IMR-90 (cell line): ENCODE data around the gene PDLIM5. TPM values are rescaled to one million over a fixed set of nuclear protein-coding genes. Genes with fewer than 3 reads are reported as not detected.
A peak's percentile ranks its signal among the peaks of the same experiment; 100 is the strongest.

Experiments used
- ATAC-seq: fragments of 200-7000 bp; cut with Tn5 transposase; 2 replicates; pipeline ENCODE4 v1.9.1; 2020; ENCODE audit warnings: low read depth, mild to moderate bottlenecking, moderate library complexity
- BruUV-seq: library from RNA; stranded (reverse); fragments of 400-500 nt; replicated peaks from 2 replicates; lab custom pipeline; 2021; lab: Mats Ljungman, UMichigan
- CTCF ChIA-PET: fragments of 300-600 bp; formaldehyde crosslinking; extraction: SDS; loops from one replicate; lab custom pipeline; 2021; ENCODE audit warnings: antibody characterized with exemption; lab: Yijun Ruan, JAX
- POLR2A ChIA-PET: fragments of 300-600 bp; sonication (Branson Sonifier 250); formaldehyde crosslinking; loops from one replicate; lab custom pipeline; 2022; ENCODE audit warnings: antibody characterized with exemption; ENCODE audit not compliant: unreplicated experiment; lab: Charles Lee
- DNase-seq: peaks from one replicate; pipeline ENCODE4 v3.0.0; 2013
- H2AFZ ChIP-seq: replicated peaks from 2 replicates; pipeline ENCODE3; 2013; ENCODE audit warnings: low read length, mild to moderate bottlenecking; ENCODE audit not compliant: poor library complexity
- H2AK5ac ChIP-seq: 2 replicates; pipeline ENCODE4 v1.6.1; 2013; ENCODE audit warnings: low read depth, low read length, inconsistent platforms
- H2AK9ac ChIP-seq: replicated peaks from 2 replicates; pipeline ENCODE3; 2013; ENCODE audit warnings: mild to moderate bottlenecking, low read depth, low read length, moderate library complexity; ENCODE audit not compliant: poor library complexity
- H2BK120ac ChIP-seq: 2 replicates; pipeline ENCODE4 v1.6.1; 2013; ENCODE audit warnings: low read depth, low read length, inconsistent platforms
- H2BK15ac ChIP-seq: 3 replicates; pipeline ENCODE4 v1.6.1; 2013; ENCODE audit warnings: low read depth, low read length, inconsistent platforms
- H2BK20ac ChIP-seq: 2 replicates; pipeline ENCODE4 v1.6.1; 2013; ENCODE audit warnings: low read depth, mild to moderate bottlenecking, inconsistent platforms, low read length, moderate library complexity
- H2BK5ac ChIP-seq: 2 replicates; pipeline ENCODE4 v1.6.1; 2013; ENCODE audit warnings: mild to moderate bottlenecking, low read depth, low read length, inconsistent platforms; ENCODE audit not compliant: poor library complexity, severe bottlenecking
- H3K14ac ChIP-seq: replicated peaks from 2 replicates; pipeline ENCODE4 v1.6.1; 2013; ENCODE audit warnings: low read depth, low read length, inconsistent platforms
- H3K18ac ChIP-seq: 2 replicates; pipeline ENCODE4 v1.6.1; 2013; ENCODE audit warnings: low read depth, low read length, control low read depth
- H3K23ac ChIP-seq: 2 replicates; pipeline ENCODE4 v1.6.1; 2013; ENCODE audit warnings: low read depth, low read length, inconsistent platforms
- H3K27ac ChIP-seq: 2 replicates; pipeline ENCODE4 v1.5.1; 2013; ENCODE audit warnings: mild to moderate bottlenecking, control low read depth, low read length; ENCODE audit not compliant: insufficient read depth
- H3K27me3 ChIP-seq: 2 replicates; pipeline ENCODE4 v1.6.1; 2013; ENCODE audit warnings: low read length; ENCODE audit not compliant: control insufficient read depth, insufficient read depth
- H3K36me3 ChIP-seq: 2 replicates; pipeline ENCODE4 v1.6.1; 2013; ENCODE audit warnings: low read length, mixed read lengths; ENCODE audit not compliant: control insufficient read depth, insufficient read depth
- H3K4ac ChIP-seq: 2 replicates; pipeline ENCODE4 v1.6.1; 2013; ENCODE audit warnings: low read depth, low read length, inconsistent platforms
- H3K4me1 ChIP-seq: 2 replicates; pipeline ENCODE4 v1.6.1; 2013; ENCODE audit warnings: low read length, mixed read lengths; ENCODE audit not compliant: control insufficient read depth, insufficient read depth
- H3K4me2 ChIP-seq: 2 replicates; pipeline ENCODE4 v1.6.1; 2013; ENCODE audit warnings: low read depth, mild to moderate bottlenecking, control low read depth, low read length, moderate library complexity
- H3K4me3 ChIP-seq: 2 replicates; pipeline ENCODE4 v1.5.1; 2013; ENCODE audit warnings: low read depth, mild to moderate bottlenecking, control low read depth, low read length, moderate library complexity; ENCODE audit not compliant: insufficient read depth
- H3K56ac ChIP-seq: 2 replicates; pipeline ENCODE4 v1.6.1; 2013; ENCODE audit warnings: low read length, inconsistent platforms; ENCODE audit not compliant: insufficient read depth; ENCODE audit errors: extremely low read depth
- H3K79me1 ChIP-seq, 2 experiments: 2 replicates each; pipeline ENCODE4 v1.6.1; 2013; ENCODE audit warnings: low read length in 2 of 2, inconsistent platforms in 1 of 2, low read depth in 1 of 2
- H3K9ac ChIP-seq: 2 replicates; pipeline ENCODE4 v1.6.1; 2013; ENCODE audit warnings: low read depth, low read length, control low read depth
- H3K9me1 ChIP-seq: 2 replicates; pipeline ENCODE4 v1.6.1; 2013; ENCODE audit warnings: low read length, inconsistent platforms; ENCODE audit not compliant: insufficient read depth
- H3K9me3 ChIP-seq: 2 replicates; pipeline ENCODE4 v1.6.1; 2013; ENCODE audit warnings: low read length; ENCODE audit not compliant: control insufficient read depth, insufficient read depth
- H4K20me1 ChIP-seq: 2 replicates; pipeline ENCODE4 v1.6.1; 2013; ENCODE audit warnings: low read length, inconsistent platforms; ENCODE audit not compliant: insufficient read depth
- H4K5ac ChIP-seq: 2 replicates; pipeline ENCODE4 v1.6.1; 2013; ENCODE audit warnings: mild to moderate bottlenecking, low read depth, low read length, control low read depth
- H4K8ac ChIP-seq, 2 experiments: 2 replicates each; pipeline ENCODE4 v1.6.1; 2013; ENCODE audit warnings: low read depth in 2 of 2, low read length in 2 of 2, control low read depth in 1 of 2, inconsistent platforms in 1 of 2
- H4K91ac ChIP-seq: 2 replicates; pipeline ENCODE4 v1.6.1; 2013; ENCODE audit warnings: low read depth, low read length, inconsistent platforms; ENCODE audit not compliant: insufficient read depth
- BHLHE40 ChIP-seq: fragments of 150-350 bp; IDR thresholded peaks from 2 replicates; pipeline ENCODE4 v1.6.1; 2016; ENCODE audit warnings: mild to moderate bottlenecking, low read depth, low read length
- CEBPB ChIP-seq: IDR thresholded peaks from 2 replicates; pipeline ENCODE4 v1.6.1; 2012; ENCODE audit warnings: low read depth, low read length, improper control_type of control experiment
- CHD1 ChIP-seq: IDR thresholded peaks from 2 replicates; pipeline ENCODE4 v1.6.1; 2012; ENCODE audit warnings: low read depth, low read length, improper control_type of control experiment
- FOS ChIP-seq: fragments of 150-350 bp; IDR thresholded peaks from 2 replicates; pipeline ENCODE4 v1.6.1; 2016; ENCODE audit warnings: low read depth, low read length
- MAFK ChIP-seq: IDR thresholded peaks from 2 replicates; pipeline ENCODE4 v1.6.1; 2012; ENCODE audit warnings: low read depth, low read length, improper control_type of control experiment
- MXI1 ChIP-seq: IDR thresholded peaks from 2 replicates; pipeline ENCODE4 v1.6.1; 2012; ENCODE audit warnings: low read depth, mild to moderate bottlenecking, low read length, moderate library complexity, borderline replicate concordance
- NFE2L2 ChIP-seq: fragments of 150-350 bp; IDR thresholded peaks from 2 replicates; pipeline ENCODE4 v1.6.1; 2016; ENCODE audit warnings: low read depth, mild to moderate bottlenecking, low read length
- POLR2A ChIP-seq: IDR thresholded peaks from 2 replicates; pipeline ENCODE4 v1.6.1; 2012; ENCODE audit warnings: mild to moderate bottlenecking, low read depth, low read length
- RAD21 ChIP-seq: IDR thresholded peaks from 2 replicates; pipeline ENCODE4 v1.6.1; 2012; ENCODE audit warnings: low read length, improper control_type of control experiment
- RCOR1 ChIP-seq: IDR thresholded peaks from 2 replicates; pipeline ENCODE4 v1.6.1; 2012; ENCODE audit warnings: mild to moderate bottlenecking, low read length, improper control_type of control experiment; ENCODE audit not compliant: insufficient replicate concordance
- RFX5 ChIP-seq: IDR thresholded peaks from 2 replicates; pipeline ENCODE4 v1.8.0; 2012; ENCODE audit warnings: low read depth, mild to moderate bottlenecking, low read length, moderate library complexity
- SMC3 ChIP-seq: fragments of 150-350 bp; IDR thresholded peaks from 2 replicates; pipeline ENCODE4 v1.6.1; 2016; ENCODE audit warnings: low read depth, mild to moderate bottlenecking, antibody characterized with exemption, low read length, moderate library complexity
- WGBS, 2 experiments: methylation state at CpG; one replicate each; pipeline versions ENCODE4 v1.1.5 to v1.1.7; 2013; ENCODE audit warnings: missing lambda C conversion rate in 2 of 2; ENCODE audit not compliant: insufficient read length in 1 of 2; ENCODE audit errors: extremely low coverage in 2 of 2; 5-methylcytosine and 5-hydroxymethylcytosine counted together
- dilution Hi-C: fragments of 300-500 bp; cut with HindIII; formaldehyde crosslinking; loops from one replicate; pipeline ENCODE4 v1.14.3; 2018; ENCODE audit warnings: low sequenced_read_pairs; ENCODE audit not compliant: unreplicated experiment
- in situ Hi-C: fragments of 300-500 bp; cut with MboI; formaldehyde crosslinking; loops from 3 replicates; pipeline ENCODE4 v1.14.3; 2019; ENCODE audit warnings: low sequenced_read_pairs, inconsistent platforms, mixed read lengths
- intact Hi-C: fragments of 100-400 bp; cut with micrococcal nuclease; formaldehyde crosslinking; loops from 2 replicates; pipeline ENCODE4 v1.10.0; 2022
- polyA plus RNA-seq, 3 experiments: library from polyadenylated mRNA; depleted of rRNA; stranded (reverse); fragments of >200 nt; gene quantifications; 2 replicates each; pipeline ENCODE4 v1.2.3, GENCODE V29; 2012; ENCODE audit warnings: low replicate concordance in 1 of 3
- total RNA-seq: library from RNA; depleted of rRNA; stranded (reverse); fragments of >200 nt; gene quantifications from 2 replicates; pipeline ENCODE4 v1.2.3, GENCODE V29; 2012
- TF ChIP-seq, protein P1 (sequence below): fragments of 150-350 bp; IDR thresholded peaks from 2 replicates; pipeline ENCODE4 v1.6.1; 2017; ENCODE audit warnings: mild to moderate bottlenecking, antibody characterized with exemption, low read length, low read depth
- TF ChIP-seq, protein P2 (sequence below): conservative IDR thresholded peaks from 2 replicates; pipeline ENCODE4 v1.5.1; 2012; ENCODE audit warnings: mild to moderate bottlenecking, low read depth, low read length, improper control_type of control experiment
- TF ChIP-seq, protein P3 (sequence below): fragments of 150-350 bp; IDR thresholded peaks from 2 replicates; pipeline ENCODE4 v1.6.1; 2016; ENCODE audit warnings: low read depth, mild to moderate bottlenecking, low read length, moderate library complexity, borderline replicate concordance

Gene PDLIM5
- total and polyA plus RNA-seq, 2 of the 4 experiments (the other 2 are of a cell fraction): 96.5 to 188 TPM

DNA sequence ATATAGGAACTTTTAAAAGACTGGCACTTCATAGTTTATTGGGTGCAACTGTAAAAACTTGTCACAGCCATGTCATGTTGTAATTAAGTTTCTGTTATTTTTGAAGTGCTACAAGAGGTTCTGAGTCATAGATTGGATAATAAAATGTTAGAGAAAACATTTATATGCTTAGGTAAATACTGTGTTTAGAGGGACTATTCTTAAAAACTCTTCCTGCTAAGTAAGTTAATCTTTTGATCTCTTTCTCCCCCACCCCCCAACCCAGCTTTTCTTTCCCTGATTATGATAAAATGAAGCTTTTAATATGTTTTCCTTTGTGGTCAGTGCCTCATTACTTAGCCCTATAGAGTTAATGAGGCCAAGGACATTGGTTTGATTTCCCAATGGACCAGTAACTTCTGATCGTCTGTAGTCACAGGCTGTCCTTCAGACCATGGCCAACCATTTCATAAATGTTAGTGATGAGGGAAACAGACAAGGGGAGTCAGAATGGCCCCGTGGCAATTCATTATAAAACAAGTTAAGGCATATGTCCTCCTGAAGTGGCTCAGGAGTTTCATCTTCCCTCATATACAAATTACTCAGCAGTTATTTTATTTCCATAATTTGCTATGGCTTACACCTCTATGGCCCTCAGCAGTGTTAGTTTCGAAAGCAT is 3.9 kb upstream of the PDLIM5 start:
- Histone ChIP-seq H2AK5ac (0 out of 2 replicates have a peak overlapping the region, but pooled peaks have one; percentile 44), H4K5ac (no peak overlapping the region; the same call in 1 of the 2 replicates), H2BK120ac (no peak overlapping the region), H4K8ac (no peak overlapping the region), H2AK9ac (no peak overlapping the region), H3K18ac (peak overlapping the region; percentile 16; the same call in 1 of the 2 replicates), H3K27ac (no peak overlapping the region), H3K23ac (peak overlapping the region; percentile 24; the same call in 1 of the 2 replicates), H3K4me2 (no peak overlapping the region; the same call in 1 of the 2 replicates), H4K91ac (no peak overlapping the region), H3K27me3 (no peaks in the 10 kb centered on the region), H3K56ac (no peak overlapping the region), H2BK15ac (peak overlapping the region; percentile 61; the same call in 1 of the 3 replicates), H3K4me1 (peaks cover 7% of the 10 kb centered on the region), H3K9ac (no peak overlapping the region), H2BK20ac (peak overlapping the region; percentile 43; the same call in 1 of the 2 replicates), H3K79me1 (peaks cover 0 to 7% of the 10 kb centered on the region in 2 experiments; a peak in 1 of 4 replicates), H3K14ac (peak overlapping the region; percentile 55; the same call in 1 of the 2 replicates), H3K9me1 (peaks cover 4% of the 10 kb centered on the region; the same call in 1 of the 2 replicates), H4K20me1 (no peaks in the 10 kb centered on the region), H3K9me3 (no peaks in the 10 kb centered on the region), H3K4me3 (no peak overlapping the region), H3K4ac (peak overlapping the region; percentile 41; the same call in 1 of the 2 replicates), H2BK5ac (peak overlapping the region; percentile 77), H2AFZ (no peak overlapping the region), H3K36me3 (no peaks in the 10 kb centered on the region)
- DNase-seq (no peak), ATAC-seq (no peak)
- dilution Hi-C loops: no loop called here
- intact Hi-C loops: no loop called here
- CTCF ChIA-PET: interaction anchor here (2.1 kb wide), 1 partner anchor 41 kb away, joined by 4 read pairs; no protein-coding TSS in a partner anchor
- BruUV-seq: no TSS peak
- POLR2A ChIA-PET: no interaction called here
- WGBS, 2 experiments: no CpG with 5 or more reads among the region's 3 CpGs
- in situ Hi-C loops: no loop called here
- TF ChIP-seq, protein P1, sequence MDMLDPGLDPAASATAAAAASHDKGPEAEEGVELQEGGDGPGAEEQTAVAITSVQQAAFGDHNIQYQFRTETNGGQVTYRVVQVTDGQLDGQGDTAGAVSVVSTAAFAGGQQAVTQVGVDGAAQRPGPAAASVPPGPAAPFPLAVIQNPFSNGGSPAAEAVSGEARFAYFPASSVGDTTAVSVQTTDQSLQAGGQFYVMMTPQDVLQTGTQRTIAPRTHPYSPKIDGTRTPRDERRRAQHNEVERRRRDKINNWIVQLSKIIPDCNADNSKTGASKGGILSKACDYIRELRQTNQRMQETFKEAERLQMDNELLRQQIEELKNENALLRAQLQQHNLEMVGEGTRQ: no peak
- TF ChIP-seq, protein P2, sequence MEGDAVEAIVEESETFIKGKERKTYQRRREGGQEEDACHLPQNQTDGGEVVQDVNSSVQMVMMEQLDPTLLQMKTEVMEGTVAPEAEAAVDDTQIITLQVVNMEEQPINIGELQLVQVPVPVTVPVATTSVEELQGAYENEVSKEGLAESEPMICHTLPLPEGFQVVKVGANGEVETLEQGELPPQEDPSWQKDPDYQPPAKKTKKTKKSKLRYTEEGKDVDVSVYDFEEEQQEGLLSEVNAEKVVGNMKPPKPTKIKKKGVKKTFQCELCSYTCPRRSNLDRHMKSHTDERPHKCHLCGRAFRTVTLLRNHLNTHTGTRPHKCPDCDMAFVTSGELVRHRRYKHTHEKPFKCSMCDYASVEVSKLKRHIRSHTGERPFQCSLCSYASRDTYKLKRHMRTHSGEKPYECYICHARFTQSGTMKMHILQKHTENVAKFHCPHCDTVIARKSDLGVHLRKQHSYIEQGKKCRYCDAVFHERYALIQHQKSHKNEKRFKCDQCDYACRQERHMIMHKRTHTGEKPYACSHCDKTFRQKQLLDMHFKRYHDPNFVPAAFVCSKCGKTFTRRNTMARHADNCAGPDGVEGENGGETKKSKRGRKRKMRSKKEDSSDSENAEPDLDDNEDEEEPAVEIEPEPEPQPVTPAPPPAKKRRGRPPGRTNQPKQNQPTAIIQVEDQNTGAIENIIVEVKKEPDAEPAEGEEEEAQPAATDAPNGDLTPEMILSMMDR: no peak
- TF ChIP-seq, protein P3, sequence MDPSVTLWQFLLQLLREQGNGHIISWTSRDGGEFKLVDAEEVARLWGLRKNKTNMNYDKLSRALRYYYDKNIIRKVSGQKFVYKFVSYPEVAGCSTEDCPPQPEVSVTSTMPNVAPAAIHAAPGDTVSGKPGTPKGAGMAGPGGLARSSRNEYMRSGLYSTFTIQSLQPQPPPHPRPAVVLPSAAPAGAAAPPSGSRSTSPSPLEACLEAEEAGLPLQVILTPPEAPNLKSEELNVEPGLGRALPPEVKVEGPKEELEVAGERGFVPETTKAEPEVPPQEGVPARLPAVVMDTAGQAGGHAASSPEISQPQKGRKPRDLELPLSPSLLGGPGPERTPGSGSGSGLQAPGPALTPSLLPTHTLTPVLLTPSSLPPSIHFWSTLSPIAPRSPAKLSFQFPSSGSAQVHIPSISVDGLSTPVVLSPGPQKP: no peak
- TF ChIP-seq CEBPB (no peak), NFE2L2 (no peak), MXI1 (no peak), SMC3 (no peak), BHLHE40 (no peak), RCOR1 (no peak), RFX5 (no peak), MAFK (no peak), CHD1 (no peak), FOS (no peak), RAD21 (no peak), POLR2A (no peak)
